RWPE2 (cell line): ENCODE data around the gene SFMBT2.
A peak's percentile ranks its signal among the peaks of the same experiment; 100 is the strongest.

Source experiments
- ATAC-seq: fragments of 200-7000 bp; cut with Tn5 transposase; 3 replicates; pipeline ENCODE4 v1.9.1; 2021; ENCODE audit warnings: low read depth
- DNase-seq: peaks from one replicate; pipeline ENCODE4 v3.0.0-alpha.2; 2020; ENCODE audit warnings: low spot score
- H3K27ac ChIP-seq: fragments of 450-650 bp; 2 replicates; pipeline ENCODE4 v1.5.1; 2017; ENCODE audit warnings: mild to moderate bottlenecking; ENCODE audit not compliant: poor library complexity, severe bottlenecking
- H3K27me3 ChIP-seq: fragments of 250-450 bp; sonication (Bioruptor Pico); 2 replicates; pipeline ENCODE4 v1.5.1; 2021; ENCODE audit warnings: mild to moderate bottlenecking, moderate library complexity; ENCODE audit not compliant: insufficient read depth, poor library complexity, severe bottlenecking
- H3K36me3 ChIP-seq: fragments of 250-450 bp; sonication (Bioruptor Pico); 2 replicates; pipeline ENCODE4 v1.5.1; 2020; ENCODE audit warnings: low read depth, mild to moderate bottlenecking, moderate library complexity
- H3K4me1 ChIP-seq: fragments of 250-450 bp; sonication (Bioruptor Pico); 2 replicates; pipeline ENCODE4 v1.5.1; 2021; ENCODE audit warnings: mild to moderate bottlenecking, moderate library complexity; ENCODE audit not compliant: insufficient read depth, poor library complexity, severe bottlenecking
- H3K4me3 ChIP-seq: fragments of 250-450 bp; sonication (Bioruptor Pico); 2 replicates; pipeline ENCODE4 v1.5.1; 2021; ENCODE audit warnings: mild to moderate bottlenecking, moderate library complexity; ENCODE audit not compliant: severe bottlenecking
- H3K9me3 ChIP-seq: fragments of 250-450 bp; sonication (Bioruptor Pico); 2 replicates; pipeline ENCODE4 v1.5.1; 2021; ENCODE audit warnings: mild to moderate bottlenecking, moderate library complexity; ENCODE audit not compliant: severe bottlenecking
- TF ChIP-seq, protein P1 (sequence below): fragments of 450-650 bp; IDR thresholded peaks from one replicate; pipeline ENCODE4 v1.5.1; 2017; ENCODE audit warnings: mild to moderate bottlenecking, moderate library complexity; ENCODE audit not compliant: poor library complexity, severe bottlenecking

SFMBT2 gene

DNA sequence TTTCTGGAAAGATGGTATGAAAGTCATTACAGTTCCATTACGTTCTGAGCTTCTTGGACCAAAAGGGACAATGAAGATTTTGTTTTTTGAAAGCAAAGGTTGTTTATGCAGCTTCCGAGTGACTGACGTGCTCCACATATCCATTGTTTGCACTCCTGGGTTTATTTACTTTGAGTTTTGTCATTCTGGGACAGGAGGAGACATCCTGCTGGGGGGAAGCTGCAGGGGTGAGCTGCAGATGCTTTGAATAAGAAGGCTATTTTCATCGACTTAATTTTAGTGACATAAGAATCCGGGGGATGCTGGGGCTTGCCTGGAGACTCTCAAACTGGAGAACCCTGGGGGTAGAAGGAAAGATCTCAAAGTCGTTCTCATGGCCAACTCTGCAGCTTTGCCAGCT is 12.7 kb upstream of the SFMBT2 start:
- Histone ChIP-seq H3K9me3 (no peaks in the 10 kb centered on the region), H3K4me1 (peaks cover 5% of the 10 kb centered on the region), H3K36me3 (no peaks in the 10 kb centered on the region), H3K27ac (no peak overlapping the region), H3K27me3 (no peaks in the 10 kb centered on the region), H3K4me3 (no peak overlapping the region)
- ATAC-seq = no peak
- DNase-seq = no peak
- TF ChIP-seq, protein P1, sequence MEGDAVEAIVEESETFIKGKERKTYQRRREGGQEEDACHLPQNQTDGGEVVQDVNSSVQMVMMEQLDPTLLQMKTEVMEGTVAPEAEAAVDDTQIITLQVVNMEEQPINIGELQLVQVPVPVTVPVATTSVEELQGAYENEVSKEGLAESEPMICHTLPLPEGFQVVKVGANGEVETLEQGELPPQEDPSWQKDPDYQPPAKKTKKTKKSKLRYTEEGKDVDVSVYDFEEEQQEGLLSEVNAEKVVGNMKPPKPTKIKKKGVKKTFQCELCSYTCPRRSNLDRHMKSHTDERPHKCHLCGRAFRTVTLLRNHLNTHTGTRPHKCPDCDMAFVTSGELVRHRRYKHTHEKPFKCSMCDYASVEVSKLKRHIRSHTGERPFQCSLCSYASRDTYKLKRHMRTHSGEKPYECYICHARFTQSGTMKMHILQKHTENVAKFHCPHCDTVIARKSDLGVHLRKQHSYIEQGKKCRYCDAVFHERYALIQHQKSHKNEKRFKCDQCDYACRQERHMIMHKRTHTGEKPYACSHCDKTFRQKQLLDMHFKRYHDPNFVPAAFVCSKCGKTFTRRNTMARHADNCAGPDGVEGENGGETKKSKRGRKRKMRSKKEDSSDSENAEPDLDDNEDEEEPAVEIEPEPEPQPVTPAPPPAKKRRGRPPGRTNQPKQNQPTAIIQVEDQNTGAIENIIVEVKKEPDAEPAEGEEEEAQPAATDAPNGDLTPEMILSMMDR = no peak

DNA sequence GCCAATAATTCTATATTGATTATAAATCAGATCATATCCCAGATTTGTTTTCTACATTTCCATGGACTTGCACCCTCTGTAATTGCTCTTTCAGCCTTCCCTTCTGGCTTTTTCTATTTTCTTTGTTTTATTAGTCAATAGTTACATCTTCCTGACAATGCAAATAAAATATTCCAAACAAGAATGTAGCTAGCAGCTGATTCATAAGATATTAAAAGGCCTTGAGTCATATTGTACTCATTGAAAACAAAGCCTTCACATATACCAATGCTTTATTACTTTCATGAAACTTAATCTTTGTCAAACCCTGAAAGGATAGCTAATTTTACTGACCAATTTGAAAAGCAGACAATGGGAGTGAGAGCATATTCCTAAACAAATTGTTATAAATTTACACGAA is 10.7 kb upstream of the SFMBT2 start:
- Histone ChIP-seq H3K9me3 (no peaks in the 10 kb centered on the region), H3K4me1 (peaks cover 5% of the 10 kb centered on the region), H3K4me3 (no peak overlapping the region), H3K36me3 (no peaks in the 10 kb centered on the region), H3K27me3 (no peaks in the 10 kb centered on the region), H3K27ac (no peak overlapping the region)
- TF ChIP-seq, protein P1 = no peak
- peak; percentile 84 for ATAC-seq
- DNase-seq = no peak

DNA sequence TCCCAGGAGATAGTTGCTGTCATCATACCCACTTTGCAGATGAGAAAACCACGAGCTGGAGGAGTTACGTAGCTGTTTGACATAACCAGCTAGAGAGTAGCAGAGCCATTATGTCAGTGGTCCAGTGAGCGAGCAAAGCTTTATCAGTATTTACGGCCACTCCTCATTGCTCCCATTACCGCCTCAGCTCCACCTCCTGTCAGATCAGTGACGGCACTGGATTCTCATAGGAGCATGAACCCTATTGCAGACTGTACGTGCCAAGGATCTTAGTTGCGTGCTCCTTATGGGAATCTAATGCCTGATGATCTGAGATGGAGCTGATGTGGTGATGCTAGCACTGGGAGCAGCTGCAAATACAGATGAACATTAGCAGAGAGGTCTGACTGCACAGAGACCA is 9.2 kb upstream of the SFMBT2 start:
- Histone ChIP-seq H3K9me3 (no peaks in the 10 kb centered on the region), H3K27ac (no peak overlapping the region), H3K27me3 (no peaks in the 10 kb centered on the region), H3K4me1 (peaks cover 5% of the 10 kb centered on the region), H3K36me3 (no peaks in the 10 kb centered on the region), H3K4me3 (no peak overlapping the region)
- TF ChIP-seq, protein P1 = no peak
- ATAC-seq (no peak), DNase-seq (no peak)

DNA sequence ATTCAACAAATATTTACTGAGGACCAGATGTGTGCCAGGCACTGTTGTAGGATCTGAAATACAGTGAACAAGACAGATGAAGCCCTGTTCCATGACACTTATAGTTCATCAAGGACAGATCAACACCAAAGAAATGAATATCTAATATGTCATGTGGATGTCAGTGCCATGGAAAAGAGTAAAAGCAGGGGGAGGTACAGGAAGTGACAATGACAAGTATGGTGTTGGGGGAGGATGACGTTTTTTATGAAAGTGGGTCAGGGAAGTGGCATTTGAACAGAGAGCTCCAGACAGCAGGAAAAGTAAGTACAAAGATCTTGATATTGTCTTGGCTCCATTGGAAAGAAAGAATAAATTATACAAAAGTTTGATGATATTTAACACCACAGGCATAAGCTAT is 7.0 kb upstream of the SFMBT2 start:
- H3K27me3 ChIP-seq = peaks cover 5% of the 10 kb centered on the region
- H3K9me3 ChIP-seq = no peaks in the 10 kb centered on the region
- TF ChIP-seq, protein P1 = no peak
- no peak overlapping the region for H3K4me3 ChIP-seq
- DNase-seq (no peak), ATAC-seq (no peak)
- H3K27ac ChIP-seq = no peak overlapping the region
- H3K4me1 ChIP-seq = peaks cover 5% of the 10 kb centered on the region
- H3K36me3 ChIP-seq = no peaks in the 10 kb centered on the region

DNA sequence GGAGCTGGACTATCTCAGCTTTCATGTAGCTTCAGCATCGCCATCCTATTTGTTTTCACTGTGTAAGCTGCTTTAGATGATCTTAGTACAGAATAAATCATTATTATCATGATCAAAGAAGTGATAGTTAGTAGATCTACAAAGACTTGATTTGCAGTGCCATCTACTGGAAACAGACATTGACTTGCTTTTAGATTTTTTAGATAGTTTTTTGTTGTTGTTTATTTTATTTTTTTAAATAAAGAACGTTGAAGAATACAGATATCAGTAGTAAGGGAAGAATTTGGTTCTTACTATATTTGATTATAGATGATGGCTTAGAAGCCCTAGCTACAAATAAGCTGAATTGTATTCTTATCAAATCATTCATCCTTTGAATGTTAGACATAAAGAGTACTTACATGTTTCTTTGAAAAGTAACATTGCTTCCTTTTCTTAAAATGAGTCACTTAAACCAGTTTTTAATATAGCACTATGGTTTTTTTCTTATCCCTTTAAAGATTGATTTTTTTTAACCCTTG is 6.3 kb upstream of the SFMBT2 start:
- Histone ChIP-seq H3K4me1 (peaks cover 5% of the 10 kb centered on the region), H3K27ac (no peak overlapping the region), H3K27me3 (peaks cover 11% of the 10 kb centered on the region), H3K9me3 (no peaks in the 10 kb centered on the region), H3K4me3 (no peak overlapping the region), H3K36me3 (no peaks in the 10 kb centered on the region)
- ATAC-seq (no peak), DNase-seq (no peak)
- TF ChIP-seq, protein P1 = peak; percentile 84
